Spleen (tissue), 11 donors: Measurements from ENCODE around the gene MYBPC3. TPM values are rescaled to one million over a fixed set of nuclear protein-coding genes. Genes with fewer than 3 reads are reported as not detected.

Source experiments
- DNase-seq: peaks from one replicate; pipeline ENCODE4 v3.0.0-alpha.2; 2020
- H3K27ac ChIP-seq, 8 donors: fragments of 200-600 bp; sonication (generic) in 7 of 8; 1 replicate in 4 of 8; 2 replicates in 4 of 8; pipeline versions ENCODE4 v1.5.0 to v1.8.0; 2016 to 2021; ENCODE audit warnings: inconsistent platforms in 4 of 8, mild to moderate bottlenecking in 4 of 8, moderate library complexity in 1 of 8
- H3K27me3 ChIP-seq, 7 donors: fragments of 200-600 bp; sonication (generic) in 6 of 7; replicated peaks in 1 of 7; 1 replicate in 4 of 7; 2 replicates in 3 of 7; pipeline versions ENCODE4 v1.5.0 to v1.8.0; 2016 to 2021; ENCODE audit warnings: inconsistent platforms in 3 of 7, mild to moderate bottlenecking in 1 of 7
- H3K36me3 ChIP-seq, 6 donors: fragments of 200-600 bp; sonication (generic) in 5 of 6; 1 replicate in 4 of 6; 2 replicates in 2 of 6; pipeline versions ENCODE4 v1.5.0 to v1.8.0; 2016 to 2021; ENCODE audit warnings: inconsistent platforms in 2 of 6
- H3K4me1 ChIP-seq, 6 donors: fragments of 200-600 bp; sonication (generic) in 5 of 6; 1 replicate in 3 of 6; 2 replicates in 3 of 6; pipeline versions ENCODE4 v1.5.0 to v1.8.0; 2016 to 2021; ENCODE audit warnings: inconsistent platforms in 3 of 6
- H3K4me3 ChIP-seq, 8 donors: fragments of 200-600 bp; sonication (generic) in 7 of 8; 1 replicate in 4 of 8; 2 replicates in 4 of 8; pipeline versions ENCODE4 v1.5.0 to v1.8.0; 2016 to 2021; ENCODE audit warnings: inconsistent platforms in 4 of 8, mild to moderate bottlenecking in 4 of 8, moderate library complexity in 2 of 8
- H3K9me3 ChIP-seq, 8 donors: fragments of 200-600 bp; sonication (generic) in 7 of 8; 1 replicate in 4 of 8; 2 replicates in 4 of 8; pipeline versions ENCODE4 v1.5.0 to v1.8.0; 2016 to 2021; ENCODE audit warnings: inconsistent platforms in 4 of 8
- POLR2A ChIP-seq, 3 donors: fragments of 450-650 bp; IDR thresholded peaks; one replicate each; pipeline ENCODE4 v1.5.1; 2017; ENCODE audit warnings: antibody characterized with exemption in 3 of 3, mild to moderate bottlenecking in 1 of 3
- POLR2AphosphoS5 ChIP-seq, 3 donors: sonication (generic); formaldehyde crosslinking; IDR thresholded peaks; one replicate each; pipeline ENCODE4 v1.5.1; 2017; ENCODE audit warnings: antibody characterized with exemption in 3 of 3
- whole genome bisulfite sequencing, 5 donors: extraction: QIAGEN DNeasy Blood & Tissue Kit in 3 of 5; methylation state at CpG; one replicate each; pipeline versions ENCODE4 v1.1.5 to v1.1.7; 2013 to 2018; 5-methylcytosine and 5-hydroxymethylcytosine counted together
- intact Hi-C: fragments of 100-400 bp; cut with DNase I; formaldehyde crosslinking; loops from one replicate; pipeline ENCODE4 v1.15.0; 2023; ENCODE audit warnings: low total_unique reads
- polyA plus RNA-seq, 3 donors: library from polyadenylated mRNA; stranded (reverse); fragments of 200-250 nt; gene quantifications; one replicate each; pipeline ENCODE4 v1.2.1, GENCODE V29; 2013
- total RNA-seq, 7 donors: library from RNA; depleted of rRNA in 3 of 7; stranded (reverse); fragments of >200 nt in 3 of 7; fragmentation: NEBNext Ultra II Directional in 4 of 7; extraction: Animal tissue kit (Norgen Biotek cat#: 25700) in 4 of 7; gene quantifications; one replicate each; pipeline versions ENCODE4 v1.1.0 to v1.2.1, GENCODE V29; 2016 to 2021
- TF ChIP-seq, protein P1 (sequence below), 11 experiments: fragments of 200-600 bp in 7 of 11; fragments of 450-650 bp in 4 of 11; sonication (generic) in 4 of 11; IDR thresholded peaks in 8 of 11; conservative IDR thresholded peaks in 3 of 11; 1 replicate in 7 of 11; 2 replicates in 4 of 11; pipeline versions ENCODE4 v1.4.0 to v1.8.0; 2016 to 2021; ENCODE audit warnings: antibody characterized with exemption in 11 of 11, inconsistent platforms in 4 of 11, mild to moderate bottlenecking in 1 of 11
- donor health status: healthy with polysubstance abuse.
- donor health status: DM: no; HTN: no; CAD: no; lungs with moderate emphysema.
- donor health status: DM: no; HTN: no; CAD: no.
- donor health status: Bipolar disorder and iron deficiency.
- donor health status: healthy.
- donor health status: DM: no; HTN: no; CAD: no.
- donor health status: DM: yes; HTN: yes; CAD: no.

The MYBPC3 gene
- total and polyA plus RNA-seq, 10 donors, result 0.49 to 4.7 (median 1.5) TPM

GRCh38 chr11:47332791-47333525 lies 19.5 kb downstream of the MYBPC3 start:
- WGBS, 5 donors, result 91 to 97% (median 95%) methylated on average over 16 to 20 of the region's 20 CpGs
- TF ChIP-seq, protein P1, sequence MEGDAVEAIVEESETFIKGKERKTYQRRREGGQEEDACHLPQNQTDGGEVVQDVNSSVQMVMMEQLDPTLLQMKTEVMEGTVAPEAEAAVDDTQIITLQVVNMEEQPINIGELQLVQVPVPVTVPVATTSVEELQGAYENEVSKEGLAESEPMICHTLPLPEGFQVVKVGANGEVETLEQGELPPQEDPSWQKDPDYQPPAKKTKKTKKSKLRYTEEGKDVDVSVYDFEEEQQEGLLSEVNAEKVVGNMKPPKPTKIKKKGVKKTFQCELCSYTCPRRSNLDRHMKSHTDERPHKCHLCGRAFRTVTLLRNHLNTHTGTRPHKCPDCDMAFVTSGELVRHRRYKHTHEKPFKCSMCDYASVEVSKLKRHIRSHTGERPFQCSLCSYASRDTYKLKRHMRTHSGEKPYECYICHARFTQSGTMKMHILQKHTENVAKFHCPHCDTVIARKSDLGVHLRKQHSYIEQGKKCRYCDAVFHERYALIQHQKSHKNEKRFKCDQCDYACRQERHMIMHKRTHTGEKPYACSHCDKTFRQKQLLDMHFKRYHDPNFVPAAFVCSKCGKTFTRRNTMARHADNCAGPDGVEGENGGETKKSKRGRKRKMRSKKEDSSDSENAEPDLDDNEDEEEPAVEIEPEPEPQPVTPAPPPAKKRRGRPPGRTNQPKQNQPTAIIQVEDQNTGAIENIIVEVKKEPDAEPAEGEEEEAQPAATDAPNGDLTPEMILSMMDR (IDR thresholded peaks at IDR 0.05 in 8 of 11, conservative IDR thresholded peaks at IDR 0.05 in 3 of 11), result no peak
- TF ChIP-seq POLR2AphosphoS5 (IDR thresholded peaks at IDR 0.05) (no peak), POLR2A (IDR thresholded peaks at IDR 0.05) (no peak)
- DNase-seq, result peak; percentile 65

DNA sequence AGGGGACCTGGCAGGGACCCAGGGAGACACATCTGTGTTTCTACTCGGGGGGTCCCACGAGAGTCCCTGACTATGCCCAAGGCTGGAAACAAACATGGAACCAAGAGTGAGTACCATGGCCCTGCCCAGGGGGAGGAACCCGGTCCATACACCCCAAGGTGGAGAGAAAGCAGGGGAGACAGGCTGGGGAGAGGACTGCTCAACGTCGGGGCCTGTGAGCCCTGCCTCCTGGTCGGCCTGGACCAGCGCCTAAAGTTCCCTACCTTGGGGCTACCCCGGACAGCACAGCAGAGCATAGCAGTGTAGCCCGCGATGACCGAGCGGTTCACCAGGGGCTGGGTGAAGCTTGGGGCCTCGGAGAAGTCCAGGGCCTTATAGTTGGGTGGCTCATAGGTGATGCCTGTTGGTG lies 20.2 kb downstream of the MYBPC3 start:
- H3K27me3 ChIP-seq, result no peaks in the 10 kb centered on the region
- H3K36me3 ChIP-seq, result peaks cover 0 to 33% (median 15%) of the 10 kb centered on the region in 6 donors
- H3K4me1 ChIP-seq, result peaks cover 0 to 33% (median 22%) of the 10 kb centered on the region in 6 donors
- DNase-seq, result peak; percentile 58
- 66 to 94% (median 93%) methylated on average over 6 to 13 of the region's 13 CpGs for WGBS, 5 donors
- no peak overlapping the region for H3K27ac ChIP-seq
- no peak for TF ChIP-seq POLR2A (IDR thresholded peaks at IDR 0.05)
- TF ChIP-seq, protein P1 (IDR thresholded peaks at IDR 0.05 in 8 of 11, conservative IDR thresholded peaks at IDR 0.05 in 3 of 11), result no peak
- H3K9me3 ChIP-seq, result no peaks in the 10 kb centered on the region
- intact Hi-C loops, result no loop called here
- H3K4me3 ChIP-seq, result no peak overlapping the region

More at GRCh38 chr11:47332791-47333525, 19.5 kb downstream of the MYBPC3 start:
- Histone ChIP-seq H3K27me3 (no peaks in the 10 kb centered on the region), H3K36me3 (peaks cover 0 to 27% (median 19%) of the 10 kb centered on the region in 6 donors), H3K4me3 (no peak overlapping the region), H3K4me1 (peaks cover 0 to 32% (median 22%) of the 10 kb centered on the region in 6 donors), H3K27ac (no peak overlapping the region), H3K9me3 (no peaks in the 10 kb centered on the region)
- intact Hi-C loops, result no loop called here

DNA sequence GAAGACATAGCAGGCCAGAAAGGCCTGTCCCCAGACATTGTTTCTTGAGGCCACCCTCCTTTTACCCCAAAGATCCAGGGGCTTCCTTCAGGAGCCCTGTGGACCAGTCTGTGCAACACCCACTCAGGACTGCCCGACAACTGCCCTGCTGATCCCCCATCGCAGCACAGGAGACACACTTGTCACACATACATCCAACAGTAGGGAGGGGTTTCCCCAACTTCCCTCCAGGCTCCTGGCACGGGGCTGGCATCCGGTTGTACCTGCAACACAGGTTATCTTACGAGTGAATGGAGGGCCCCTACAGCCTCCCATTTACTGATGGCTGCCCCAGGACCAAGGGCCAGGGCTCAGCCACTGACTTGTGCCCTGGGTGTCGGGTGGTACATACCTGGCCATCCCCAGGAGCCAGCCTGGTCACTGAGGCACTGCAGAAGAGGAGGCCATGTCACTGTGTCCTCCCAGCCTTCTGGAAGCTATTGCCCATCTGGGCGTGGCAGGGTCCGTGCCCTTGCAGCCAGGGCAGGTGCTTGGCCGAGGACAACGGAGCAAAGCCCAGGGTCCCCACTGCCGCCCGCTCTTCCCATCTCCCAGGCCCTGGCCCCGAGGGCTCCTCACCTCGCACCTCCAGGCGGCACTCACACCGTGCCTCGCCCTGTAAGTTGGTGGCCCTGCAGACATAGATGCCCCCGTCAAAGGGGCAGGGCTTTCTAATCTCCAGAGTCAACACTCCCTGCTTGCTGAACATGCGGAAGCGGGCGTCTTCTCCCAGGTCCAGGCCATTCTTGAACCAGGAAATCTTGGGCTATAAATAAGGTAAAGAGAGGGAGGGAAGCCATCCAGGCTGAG lies 20.8 kb downstream of the MYBPC3 start:
- H3K36me3 ChIP-seq, result peaks cover 0 to 40% (median 12%) of the 10 kb centered on the region in 6 donors
- H3K4me3 ChIP-seq, result no peak overlapping the region
- WGBS, 5 donors, result 85 to 90% (median 88%) methylated on average over 10 to 21 of the region's 21 CpGs
- H3K27me3 ChIP-seq, result no peaks in the 10 kb centered on the region
- no peak overlapping the region for H3K27ac ChIP-seq
- DNase-seq, result peak; percentile 56
- peaks cover 0 to 33% (median 22%) of the 10 kb centered on the region in 6 donors for H3K4me1 ChIP-seq
- intact Hi-C loops, result no loop called here
- H3K9me3 ChIP-seq, result no peaks in the 10 kb centered on the region
- TF ChIP-seq POLR2A (IDR thresholded peaks at IDR 0.05) (no peak), POLR2AphosphoS5 (IDR thresholded peaks at IDR 0.05) (peak in 2 of 3 donors; percentile 33 to 63)
- TF ChIP-seq, protein P1 (IDR thresholded peaks at IDR 0.05 in 8 of 11, conservative IDR thresholded peaks at IDR 0.05 in 3 of 11), result no peak
